HepG2 (cell line): ENCODE results near the gene ECM1. TPM values are rescaled to one million over a fixed set of nuclear protein-coding genes. Genes with fewer than 3 reads are reported as not detected.
A peak's percentile ranks its signal among the peaks of the same experiment; 100 is the strongest.

ENCODE experiments used
- E2F5 ChIP-seq: sonication (generic); formaldehyde crosslinking; conservative IDR thresholded peaks from 2 replicates; pipeline ENCODE4 v1.4.0; 2020; ENCODE audit warnings: missing genetic modification reagents
- EP300 ChIP-seq, 3 experiments: sonication (generic) in 1 of 3; formaldehyde crosslinking in 1 of 3; IDR thresholded peaks; 2 replicates each; pipeline versions ENCODE4 v1.5.1 to v1.6.1; 2011 to 2020; ENCODE audit warnings: low read depth in 2 of 3, low read length in 2 of 3, borderline replicate concordance in 1 of 3, improper control_type of control experiment in 1 of 3, mild to moderate bottlenecking in 1 of 3, missing genetic modification reagents in 1 of 3, moderate library complexity in 1 of 3
- FOXK1 ChIP-seq: sonication (generic); formaldehyde crosslinking; IDR thresholded peaks from 2 replicates; pipeline ENCODE4 v1.4.0; 2020; ENCODE audit warnings: low read depth, missing genetic modification reagents, borderline replicate concordance
- GATAD1 ChIP-seq: IDR thresholded peaks from 2 replicates; pipeline ENCODE4 v1.6.1; 2016; ENCODE audit warnings: missing genetic modification reagents, missing compliant biosample characterization
- MATR3 ChIP-seq: sonication (generic); formaldehyde crosslinking; IDR thresholded peaks from 2 replicates; pipeline ENCODE4 v1.4.0; 2020; ENCODE audit warnings: missing genetic modification reagents
- MTF2 ChIP-seq: sonication (generic); formaldehyde crosslinking; IDR thresholded peaks from 2 replicates; pipeline ENCODE4 v1.5.0; 2020; ENCODE audit warnings: missing genetic modification reagents, borderline replicate concordance
- NCOA1 ChIP-seq: sonication (generic); formaldehyde crosslinking; IDR thresholded peaks from 2 replicates; pipeline ENCODE4 v1.9.0; 2021; ENCODE audit warnings: missing genetic modification reagents
- NFRKB ChIP-seq: fragments of 450-650 bp; IDR thresholded peaks from 2 replicates; pipeline ENCODE4 v1.6.1; 2017
- PITX1 ChIP-seq: sonication (generic); formaldehyde crosslinking; IDR thresholded peaks from 2 replicates; pipeline ENCODE4 v1.5.1; 2020; ENCODE audit warnings: mild to moderate bottlenecking, missing genetic modification reagents
- POLR2A ChIP-seq, 2 experiments: IDR thresholded peaks; 2 replicates each; pipeline ENCODE4 v1.6.1; 2011; ENCODE audit warnings: low read depth in 2 of 2, low read length in 2 of 2, mild to moderate bottlenecking in 1 of 2, moderate library complexity in 1 of 2; ENCODE audit not compliant: insufficient read depth in 1 of 2
- THAP9 ChIP-seq: sonication (generic); formaldehyde crosslinking; IDR thresholded peaks from 2 replicates; pipeline ENCODE4; 2020; ENCODE audit warnings: missing genetic modification reagents, mild to moderate bottlenecking, borderline replicate concordance
- TOE1 ChIP-seq: sonication (generic); formaldehyde crosslinking; IDR thresholded peaks from 2 replicates; pipeline ENCODE4 v1.4.0; 2020; ENCODE audit warnings: mild to moderate bottlenecking, missing genetic modification reagents
- ZBTB2 ChIP-seq: sonication (generic); formaldehyde crosslinking; IDR thresholded peaks from 2 replicates; pipeline ENCODE4 v1.8.0; 2022; ENCODE audit warnings: low read depth, missing genetic modification reagents
- ZNF124 ChIP-seq: sonication (generic); formaldehyde crosslinking; IDR thresholded peaks from 2 replicates; pipeline ENCODE4 v1.4.0; 2020; ENCODE audit warnings: missing genetic modification reagents
- ZNF280B ChIP-seq: sonication (generic); formaldehyde crosslinking; IDR thresholded peaks from 2 replicates; pipeline ENCODE4 v1.5.0; 2020; ENCODE audit warnings: missing genetic modification reagents, mild to moderate bottlenecking, borderline replicate concordance
- ZNF282 ChIP-seq: fragments of 450-650 bp; IDR thresholded peaks from 2 replicates; pipeline ENCODE4 v1.6.1; 2018; ENCODE audit not compliant: partially characterized antibody
- ZNF512 ChIP-seq: sonication (generic); formaldehyde crosslinking; IDR thresholded peaks from 2 replicates; pipeline ENCODE4 v1.4.0; 2020; ENCODE audit warnings: mild to moderate bottlenecking, missing genetic modification reagents
- ZNF619 ChIP-seq: sonication (generic); formaldehyde crosslinking; IDR thresholded peaks from 2 replicates; pipeline ENCODE4 v1.4.0; 2020; ENCODE audit warnings: mild to moderate bottlenecking, missing genetic modification reagents
- ZNF784 ChIP-seq: sonication (generic); formaldehyde crosslinking; IDR thresholded peaks from 2 replicates; pipeline ENCODE4 v1.5.1; 2020; ENCODE audit warnings: missing genetic modification reagents, mild to moderate bottlenecking, borderline replicate concordance
- polyA plus RNA-seq, 8 experiments: library from polyadenylated mRNA; depleted of rRNA in 3 of 8; stranded (reverse) in 7 of 8; unstranded in 1 of 8; fragments of >200 nt; fragmentation: Illumina TruSeq in 4 of 8; extraction: Trizol in 4 of 8; gene quantifications; 2 replicates each; pipeline versions ENCODE4 v1.2.1 to v1.2.3, GENCODE V29; 2011 to 2016; ENCODE audit warnings: low read depth in 4 of 8, missing spikeins in 1 of 8, mixed read lengths in 1 of 8; ENCODE audit not compliant: insufficient read depth in 1 of 8
- total RNA-seq, 5 experiments: library from RNA; depleted of rRNA; stranded (reverse); fragments of >200 nt; fragmentation: Illumina TruSeq; extraction: Trizol; gene quantifications; 2 replicates each; pipeline ENCODE4 v1.2.3, GENCODE V29; 2016; ENCODE audit warnings: low read depth in 1 of 5

The ECM1 gene
- total and polyA plus RNA-seq, 2 of the 13 experiments (the other 11 are each of a cell fraction or from before 2014, with no cell fraction given) = 0.42 to 1.0 TPM

- TF ChIP-seq ZBTB2 (0 out of 2 replicates have a peak, but pooled peaks have one; percentile 55), ZNF124 (CRISPR knock-in tag) (0 out of 2 replicates have a peak, but pooled peaks have one; percentile 44), PITX1 (CRISPR knock-in tag) (peak; percentile 76; the same call in 1 of the 2 replicates), ZNF512 (CRISPR knock-in tag) (no peak), NFRKB (no peak), ZNF619 (CRISPR knock-in tag) (peak; percentile 79), ZNF282 (no peak), NCOA1 (CRISPR knock-in tag) (0 out of 2 replicates have a peak, but pooled peaks have one; percentile 39), POLR2A (IDR thresholded peaks at IDR 0.05; ENCODE audit: insufficient read depth in 1 of 2, low read depth in 2 of 2, low read length in 2 of 2) (peak; percentile 78 to 83), ZNF280B (CRISPR knock-in tag) (peak; percentile 71; the same call in 1 of the 2 replicates), GATAD1 (CRISPR knock-in tag) (peak; percentile 98), TOE1 (CRISPR knock-in tag) (no peak), THAP9 (CRISPR knock-in tag) (peak; percentile 71; the same call in 1 of the 2 replicates), EP300 (IDR thresholded peaks at IDR 0.05; ENCODE audit: low read depth in 2 of 2, low read length in 2 of 2) (peak in 1 of 2 experiments; percentile 29; a peak in 1 of 4 replicates), EP300 (CRISPR knock-in tag; IDR thresholded peaks at IDR 0.05; ENCODE audit: borderline replicate concordance) (0 out of 2 replicates have a peak, but pooled peaks have one; percentile 41), E2F5 (CRISPR knock-in tag) (peak; percentile 64), FOXK1 (CRISPR knock-in tag) (peak; percentile 97), MATR3 (CRISPR knock-in tag) (no peak), ZNF784 (CRISPR knock-in tag) (peak; percentile 85; the same call in 1 of the 2 replicates), MTF2 (CRISPR knock-in tag) (no peak)
These were observed 20.7 kb upstream of the ECM1 start, which contains the start of gene TARS2 (continued) for GRCh38 chr1:150486966-150487762.
